Measurements from ENCODE around the gene FLT4. TPM values are rescaled to one million over a fixed set of nuclear protein-coding genes. Genes with fewer than 3 reads are reported as not detected.
A peak's percentile ranks its signal among the peaks of the same experiment; 100 is the strongest.

The FLT4 gene
- total and polyA plus RNA-seq, 9 of the 15 experiments (the other 6 are each of a cell fraction or from before 2014, with no cell fraction given) = 0.01 to 0.42 (median 0.14) TPM; not detected in 2

GRCh38 chr5:180553530-180553929 is 95.9 kb downstream of the FLT4 start (continued):
- TF ChIP-seq BRF1 (IDR thresholded peaks at IDR 0.05; ENCODE audit: borderline replicate concordance, extremely low read depth, insufficient read length) = no peak
- no peak for TF ChIP-seq YBX1 (IDR thresholded peaks at IDR 0.05)
- TF ChIP-seq BMI1 (IDR thresholded peaks at IDR 0.05; ENCODE audit: low read length) = no peak
- peak; percentile 39; the same call in 1 of the 2 replicates for TF ChIP-seq HMBOX1 (IDR thresholded peaks at IDR 0.05)
- no peak for TF ChIP-seq ZNF609 (CRISPR knock-in tag; IDR thresholded peaks at IDR 0.05; ENCODE audit: borderline replicate concordance)
- peak; percentile 93 for TF ChIP-seq DACH1 (IDR thresholded peaks at IDR 0.05; ENCODE audit: partially characterized antibody)
- TF ChIP-seq CHCHD3 (CRISPR knock-in tag; IDR thresholded peaks at IDR 0.05) = no peak
- no peak for TF ChIP-seq PHF21A (IDR thresholded peaks at IDR 0.05; ENCODE audit: borderline replicate concordance, low read depth)
- no peak for TF ChIP-seq ZNF655 (CRISPR knock-in tag; IDR thresholded peaks at IDR 0.05)
- no peak for TF ChIP-seq ZNF511 (CRISPR knock-in tag; IDR thresholded peaks at IDR 0.05)
- peak; percentile 77 for TF ChIP-seq CBFA2T2 (conservative IDR thresholded peaks at IDR 0.05)
- peak; percentile 84 for TF ChIP-seq TEAD4 (IDR thresholded peaks at IDR 0.05; ENCODE audit: low read length)
- no peak for TF ChIP-seq TEAD4 (CRISPR knock-in tag; IDR thresholded peaks at IDR 0.05; ENCODE audit: borderline replicate concordance)
- no peak for TF ChIP-seq RBM39 (optimal IDR thresholded peaks at IDR 0.05; ENCODE audit: low read depth, low read length)
- 0 out of 2 replicates have a peak, but pooled peaks have one; percentile 33 for TF ChIP-seq ZNF644 (tag; IDR thresholded peaks at IDR 0.05; ENCODE audit: low read depth)
- TF ChIP-seq ETS2 (tag; IDR thresholded peaks at IDR 0.05; ENCODE audit: borderline replicate concordance, poor library complexity, severe bottlenecking) = no peak
- TF ChIP-seq RBBP5 (IDR thresholded peaks at IDR 0.05; ENCODE audit: borderline replicate concordance, insufficient read depth, low read length, poor library complexity, severe bottlenecking) = no peak
- no peak for TF ChIP-seq LARP7 (IDR thresholded peaks at IDR 0.05)
- no peak for TF ChIP-seq ZNF584 (CRISPR knock-in tag; IDR thresholded peaks at IDR 0.05; ENCODE audit: low read depth)
- TF ChIP-seq ZFP36 (IDR thresholded peaks at IDR 0.05; ENCODE audit: low read depth, low read length, partially characterized antibody) = no peak
- TF ChIP-seq CBX3 (IDR thresholded peaks at IDR 0.05; ENCODE audit: borderline replicate concordance in 1 of 2, low read length in 2 of 2) = no peak
- TF ChIP-seq NFIX (CRISPR knock-in tag; IDR thresholded peaks at IDR 0.05; ENCODE audit: low read depth) = no peak
